Thoracic aorta (tissue), 2 donors: ENCODE measurements around the gene SETBP1. TPM values are rescaled to one million over a fixed set of nuclear protein-coding genes. Genes with fewer than 3 reads are reported as not detected.
A peak's percentile ranks its signal among the peaks of the same experiment; 100 is the strongest.

Source experiments
- ATAC-seq: fragments of 150-250 bp; one replicate; pipeline ENCODE4 v1.8.0; 2017; ENCODE audit warnings: low read depth; ENCODE audit not compliant: insufficient number of reproducible peaks, low FRiP score
- DNase-seq: peaks from one replicate; pipeline ENCODE4 v3.0.0-alpha.2; 2020; ENCODE audit warnings: low spot score
- H3K27ac ChIP-seq, 2 donors: fragments of 200-600 bp; sonication (generic); 1 replicate in 1 of 2; 2 replicates in 1 of 2; pipeline ENCODE4 v1.5.1; 2016; ENCODE audit warnings: mild to moderate bottlenecking in 2 of 2, moderate library complexity in 2 of 2
- H3K27me3 ChIP-seq: fragments of 200-600 bp; sonication (generic); replicated peaks from 2 replicates; pipeline ENCODE4 v1.6.0; 2016; ENCODE audit warnings: mild to moderate bottlenecking; ENCODE audit not compliant: insufficient read depth
- H3K36me3 ChIP-seq: fragments of 200-600 bp; sonication (generic); one replicate; pipeline ENCODE4 v1.5.1; 2016
- H3K4me1 ChIP-seq, 2 donors: fragments of 200-600 bp; sonication (generic); 1 replicate in 1 of 2; 2 replicates in 1 of 2; pipeline versions ENCODE4 v1.5.1 to v1.6.0; 2016; ENCODE audit warnings: low read depth in 2 of 2, mild to moderate bottlenecking in 1 of 2; ENCODE audit not compliant: control insufficient read depth in 1 of 2
- H3K4me3 ChIP-seq: fragments of 200-600 bp; sonication (generic); 2 replicates; pipeline ENCODE4 v1.5.1; 2016; ENCODE audit warnings: mild to moderate bottlenecking
- H3K9me3 ChIP-seq: fragments of 200-600 bp; sonication (generic); 2 replicates; pipeline ENCODE4 v1.5.1; 2016
- CTCF ChIP-seq: fragments of 200-600 bp; sonication (generic); IDR thresholded peaks from one replicate; pipeline ENCODE4 v1.5.1; 2019; ENCODE audit warnings: antibody characterized with exemption
- total RNA-seq, 2 donors: library from RNA; depleted of rRNA; stranded (reverse); fragments of >200 nt; gene quantifications; one replicate each; pipeline versions ENCODE4 v1.1.0 to v1.2.3, GENCODE V29; 2016

SETBP1 gene
- total RNA-seq, 2 donors from 2014 or later, result 39.3 to 50.2 TPM

GRCh38 chr18:44802508-44802907, 121.8 kb downstream of the SETBP1 start:
- no peak for TF ChIP-seq CTCF
- Histone ChIP-seq H3K4me3 (no peak overlapping the region), H3K36me3 (no peaks in the 10 kb centered on the region), H3K27ac (peak overlapping the region; percentile 90 to 91), H3K4me1 (peaks cover 18 to 72% of the 10 kb centered on the region in 2 donors), H3K27me3 (no peaks in the 10 kb centered on the region), H3K9me3 (no peaks in the 10 kb centered on the region)
- ATAC-seq (peak; percentile 33), DNase-seq (no peak)

DNA sequence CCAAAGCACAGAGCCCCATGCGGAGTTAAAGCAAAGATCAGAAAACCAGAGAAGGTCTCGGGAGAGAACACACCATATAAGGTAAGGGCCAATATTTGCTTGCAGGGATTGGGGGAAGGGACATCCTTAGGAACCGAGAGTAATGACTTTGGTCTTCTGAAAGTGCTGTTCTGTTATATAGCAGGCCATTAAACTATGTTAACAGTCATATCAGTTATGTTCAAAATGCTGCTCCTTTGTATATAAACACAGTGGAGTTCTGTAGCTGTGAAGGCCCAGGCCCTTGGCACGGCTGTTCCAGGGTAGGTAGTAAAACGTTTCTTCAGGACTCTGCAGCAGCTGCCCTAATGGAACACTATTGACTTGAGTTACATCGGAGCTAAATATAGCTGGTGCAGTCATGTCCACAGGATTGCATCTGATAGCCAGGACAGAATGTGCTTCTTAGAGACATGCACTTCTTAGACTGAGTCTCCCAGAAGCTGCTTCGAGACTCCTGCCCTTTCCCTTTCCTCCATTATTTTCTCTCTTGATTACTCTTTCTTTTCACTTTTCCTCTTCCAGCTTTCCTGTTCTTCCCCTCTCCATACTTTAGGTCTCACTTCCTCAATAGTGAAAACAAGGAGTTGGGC, 122.4 kb downstream of the SETBP1 start:
- Histone ChIP-seq H3K36me3 (no peaks in the 10 kb centered on the region), H3K4me1 (peaks cover 21 to 72% of the 10 kb centered on the region in 2 donors), H3K27ac (peak overlapping the region; percentile 90 to 91), H3K9me3 (no peaks in the 10 kb centered on the region), H3K4me3 (peak overlapping the region; percentile 32), H3K27me3 (no peaks in the 10 kb centered on the region)
- DNase-seq (peak; percentile 27), ATAC-seq (peak; percentile 85)
- TF ChIP-seq CTCF, result no peak

DNA sequence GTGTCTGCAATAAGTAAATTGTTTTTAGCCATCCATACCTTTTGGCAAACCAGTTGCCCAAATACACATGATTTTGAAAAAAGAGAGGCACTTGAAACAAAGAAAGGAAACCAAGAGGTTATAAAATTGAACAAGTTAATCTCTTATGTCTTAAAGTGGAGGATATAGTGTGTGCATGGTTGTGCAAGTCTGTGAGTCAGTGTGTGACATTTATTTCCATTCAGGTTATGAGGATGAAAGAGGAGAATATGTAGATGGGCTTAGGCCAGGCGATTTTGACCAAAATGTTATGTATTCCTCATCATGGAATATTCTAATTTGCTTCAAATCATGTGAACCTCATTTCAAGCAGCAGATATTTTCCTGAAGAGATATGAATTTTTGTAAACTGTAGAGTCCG, 123.3 kb downstream of the SETBP1 start:
- Histone ChIP-seq H3K27me3 (no peaks in the 10 kb centered on the region), H3K27ac (peak overlapping the region; percentile 90 to 91), H3K4me1 (peaks cover 18 to 63% of the 10 kb centered on the region in 2 donors), H3K4me3 (no peak overlapping the region), H3K9me3 (no peaks in the 10 kb centered on the region), H3K36me3 (no peaks in the 10 kb centered on the region)
- ATAC-seq (no peak), DNase-seq (no peak)
- no peak for TF ChIP-seq CTCF

- Histone ChIP-seq H3K4me3 (no peak overlapping the region), H3K4me1 (peaks cover 18 to 59% of the 10 kb centered on the region in 2 donors), H3K9me3 (no peaks in the 10 kb centered on the region), H3K27me3 (no peaks in the 10 kb centered on the region), H3K27ac (peak overlapping the region; percentile 90 to 91), H3K36me3 (no peaks in the 10 kb centered on the region)
- ATAC-seq (no peak), DNase-seq (no peak)
- no peak for TF ChIP-seq CTCF
These were observed 124.5 kb downstream of the SETBP1 start for GRCh38 chr18:44805176-44805575.

DNA sequence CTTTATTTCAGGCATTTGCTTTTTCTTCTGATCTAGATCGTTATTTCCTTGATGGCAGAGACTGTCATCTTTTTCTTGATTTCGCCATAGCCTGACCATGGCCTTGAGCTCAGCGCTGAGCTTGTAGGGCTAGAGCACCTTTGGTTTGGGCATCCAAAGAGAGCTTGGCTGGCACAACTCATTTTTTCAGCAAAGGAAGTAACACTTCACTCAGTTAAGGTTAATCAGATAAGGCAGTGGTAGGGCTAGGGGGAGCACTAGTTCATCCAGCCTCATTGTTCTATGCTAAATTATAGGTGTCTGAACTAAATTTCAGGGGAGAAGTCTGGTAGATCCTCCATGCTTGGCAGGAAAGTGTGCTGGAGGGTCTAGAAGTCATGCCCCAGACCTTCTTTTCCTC, 125.0 kb downstream of the SETBP1 start:
- no peaks in the 10 kb centered on the region for H3K27me3 ChIP-seq
- no peak for ATAC-seq
- TF ChIP-seq CTCF, result no peak
- no peaks in the 10 kb centered on the region for H3K9me3 ChIP-seq
- peaks cover 18 to 59% of the 10 kb centered on the region in 2 donors for H3K4me1 ChIP-seq
- peak overlapping the region; percentile 3 to 22 for H3K27ac ChIP-seq
- no peaks in the 10 kb centered on the region for H3K36me3 ChIP-seq
- H3K4me3 ChIP-seq, result no peak overlapping the region
- DNase-seq, result no peak
